ENCODE data around the gene NOX5.

The NOX5 gene

GRCh38 chr15:69031013-69032001 is 16.8 kb downstream of the NOX5 start:
- H3K4me3 ChIP-seq (ENCODE audit: low read length) = peak overlapping the region; percentile 32
- peak; percentile 59 for TF ChIP-seq CTCF (IDR thresholded peaks at IDR 0.05; ENCODE audit: insufficient read depth, low read depth, low read length, missing control alignments)
- DNase-seq (ENCODE audit: low read depth) = peak; percentile 65

GRCh38 chr15:69032031-69032430 is 17.5 kb downstream of the NOX5 start:
- H3K4me3 ChIP-seq (ENCODE audit: low read length) = no peak overlapping the region
- DNase-seq (ENCODE audit: low read depth) = peak; percentile 32
- TF ChIP-seq CTCF (IDR thresholded peaks at IDR 0.05; ENCODE audit: insufficient read depth, low read depth, low read length, missing control alignments) = no peak

- no peak for TF ChIP-seq CTCF (IDR thresholded peaks at IDR 0.05; ENCODE audit: insufficient read depth, low read depth, low read length, missing control alignments)
- H3K4me3 ChIP-seq (ENCODE audit: low read length) = no peak overlapping the region
- DNase-seq (ENCODE audit: low read depth) = no peak
These were observed 18.3 kb downstream of the NOX5 start for GRCh38 chr15:69032703-69033373.

- DNase-seq (ENCODE audit: low read depth) = peak; percentile 89
- no peak for TF ChIP-seq CTCF (IDR thresholded peaks at IDR 0.05; ENCODE audit: insufficient read depth, low read depth, low read length, missing control alignments)
- no peak overlapping the region for H3K4me3 ChIP-seq (ENCODE audit: low read length)
These were observed 19.9 kb downstream of the NOX5 start for GRCh38 chr15:69034352-69034751.

GRCh38 chr15:69035205-69035917 is 20.9 kb downstream of the NOX5 start:
- DNase-seq (ENCODE audit: low read depth) = peak; percentile 93
- peak; percentile 42 for TF ChIP-seq CTCF (IDR thresholded peaks at IDR 0.05; ENCODE audit: insufficient read depth, low read depth, low read length, missing control alignments)
- H3K4me3 ChIP-seq (ENCODE audit: low read length) = no peak overlapping the region

GRCh38 chr15:69035918-69036258 is 21.4 kb downstream of the NOX5 start:
- no peak for DNase-seq (ENCODE audit: low read depth)
- H3K4me3 ChIP-seq (ENCODE audit: low read length) = no peak overlapping the region
- no peak for TF ChIP-seq CTCF (IDR thresholded peaks at IDR 0.05; ENCODE audit: insufficient read depth, low read depth, low read length, missing control alignments)
